Measurements from ENCODE around the gene TMEM120B.

The TMEM120B gene

GRCh38 chr12:121812320-121812871, 99.8 kb downstream of the TMEM120B start:
- H3K36me3 ChIP-seq (replicated peaks; ENCODE audit: low read depth, low read length): peaks cover 72% of the 10 kb centered on the region
- H3K9me3 ChIP-seq (ENCODE audit: insufficient read depth, low read length): no peaks in the 10 kb centered on the region
- H3K27ac ChIP-seq (ENCODE audit: low read length): no peak overlapping the region
- H4K20me1 ChIP-seq (ENCODE audit: insufficient read depth, low read length): peaks cover 38% of the 10 kb centered on the region
- H2AFZ ChIP-seq (ENCODE audit: low read depth, low read length): no peak overlapping the region
- peaks cover 76% of the 10 kb centered on the region for H3K79me2 ChIP-seq (ENCODE audit: low read length)
- TF ChIP-seq CTCF (IDR thresholded peaks at IDR 0.05; ENCODE audit: low read depth, low read length) (peak; percentile 8; the same call in 1 of the 2 replicates), EZH2phosphoT487 (IDR thresholded peaks at IDR 0.05; ENCODE audit: low read depth) (no peak)
- peak overlapping the region; percentile 79 for H3K4me3 ChIP-seq (ENCODE audit: low read length)
- H3K4me2 ChIP-seq (ENCODE audit: low read length): peak overlapping the region; percentile 96
- H3K27me3 ChIP-seq (ENCODE audit: low read depth, low read length): no peaks in the 10 kb centered on the region
- H3K4me1 ChIP-seq (ENCODE audit: low read length): peaks cover 21% of the 10 kb centered on the region
- H3K9ac ChIP-seq (ENCODE audit: low read length): peak overlapping the region; percentile 31

GRCh38 chr12:121812921-121813896, 100.7 kb downstream of the TMEM120B start:
- Histone ChIP-seq H3K36me3 (replicated peaks; ENCODE audit: low read depth, low read length) (peaks cover 79% of the 10 kb centered on the region), H3K79me2 (ENCODE audit: low read length) (peaks cover 67% of the 10 kb centered on the region), H3K9ac (ENCODE audit: low read length) (no peak overlapping the region), H4K20me1 (ENCODE audit: insufficient read depth, low read length) (peaks cover 38% of the 10 kb centered on the region), H2AFZ (ENCODE audit: low read depth, low read length) (no peak overlapping the region), H3K27ac (ENCODE audit: low read length) (no peak overlapping the region), H3K4me1 (ENCODE audit: low read length) (peaks cover 18% of the 10 kb centered on the region), H3K9me3 (ENCODE audit: insufficient read depth, low read length) (no peaks in the 10 kb centered on the region), H3K4me3 (ENCODE audit: low read length) (no peak overlapping the region), H3K4me2 (ENCODE audit: low read length) (peak overlapping the region; percentile 96; the same call in 1 of the 2 replicates), H3K27me3 (ENCODE audit: low read depth, low read length) (no peaks in the 10 kb centered on the region)
- TF ChIP-seq EZH2phosphoT487 (IDR thresholded peaks at IDR 0.05; ENCODE audit: low read depth): no peak
- TF ChIP-seq CTCF (IDR thresholded peaks at IDR 0.05; ENCODE audit: low read depth, low read length): no peak

GRCh38 chr12:121813951-121814350, 101.4 kb downstream of the TMEM120B start:
- peaks cover 18% of the 10 kb centered on the region for H3K4me1 ChIP-seq (ENCODE audit: low read length)
- no peak for TF ChIP-seq EZH2phosphoT487 (IDR thresholded peaks at IDR 0.05; ENCODE audit: low read depth)
- no peak for TF ChIP-seq CTCF (IDR thresholded peaks at IDR 0.05; ENCODE audit: low read depth, low read length)
- no peaks in the 10 kb centered on the region for H3K9me3 ChIP-seq (ENCODE audit: insufficient read depth, low read length)
- H3K79me2 ChIP-seq (ENCODE audit: low read length): peaks cover 62% of the 10 kb centered on the region
- H3K27me3 ChIP-seq (ENCODE audit: low read depth, low read length): no peaks in the 10 kb centered on the region
- H3K27ac ChIP-seq (ENCODE audit: low read length): no peak overlapping the region
- H2AFZ ChIP-seq (ENCODE audit: low read depth, low read length): no peak overlapping the region
- H3K4me3 ChIP-seq (ENCODE audit: low read length): no peak overlapping the region
- no peak overlapping the region for H3K4me2 ChIP-seq (ENCODE audit: low read length)
- H4K20me1 ChIP-seq (ENCODE audit: insufficient read depth, low read length): peaks cover 38% of the 10 kb centered on the region
- peaks cover 79% of the 10 kb centered on the region for H3K36me3 ChIP-seq (replicated peaks; ENCODE audit: low read depth, low read length)
- no peak overlapping the region for H3K9ac ChIP-seq (ENCODE audit: low read length)

- Histone ChIP-seq H3K9me3 (ENCODE audit: insufficient read depth, low read length) (no peaks in the 10 kb centered on the region), H3K27ac (ENCODE audit: low read length) (no peak overlapping the region), H3K9ac (ENCODE audit: low read length) (no peak overlapping the region), H2AFZ (ENCODE audit: low read depth, low read length) (no peak overlapping the region), H3K27me3 (ENCODE audit: low read depth, low read length) (no peaks in the 10 kb centered on the region), H4K20me1 (ENCODE audit: insufficient read depth, low read length) (peaks cover 38% of the 10 kb centered on the region), H3K4me3 (ENCODE audit: low read length) (no peak overlapping the region), H3K36me3 (replicated peaks; ENCODE audit: low read depth, low read length) (peaks cover 78% of the 10 kb centered on the region), H3K4me2 (ENCODE audit: low read length) (no peak overlapping the region), H3K4me1 (ENCODE audit: low read length) (peaks cover 18% of the 10 kb centered on the region), H3K79me2 (ENCODE audit: low read length) (peaks cover 61% of the 10 kb centered on the region)
- TF ChIP-seq CTCF (IDR thresholded peaks at IDR 0.05; ENCODE audit: low read depth, low read length) (no peak), EZH2phosphoT487 (IDR thresholded peaks at IDR 0.05; ENCODE audit: low read depth) (no peak)
Measured at GRCh38 chr12:121814429-121815119, 102.0 kb downstream of the TMEM120B start.

Data from OCI-LY3 (cell line).